Esophagus muscularis mucosa (tissue), 3 donors: ENCODE results near the gene PDK3.

Source experiments
- CTCF ChIP-seq, 3 experiments: fragments of 200-600 bp in 2 of 3; fragments of 450-650 bp in 1 of 3; sonication (generic) in 2 of 3; IDR thresholded peaks; one replicate each; pipeline ENCODE4 v1.5.1; 2017 to 2019; ENCODE audit warnings: antibody characterized with exemption in 3 of 3, mild to moderate bottlenecking in 2 of 3, moderate library complexity in 1 of 3
- POLR2A ChIP-seq: fragments of 450-650 bp; IDR thresholded peaks from one replicate; pipeline ENCODE4 v1.6.1; 2017; ENCODE audit warnings: antibody characterized with exemption, moderate library complexity, mild to moderate bottlenecking, low read depth
- POLR2AphosphoS5 ChIP-seq, 2 donors: sonication (generic); formaldehyde crosslinking; IDR thresholded peaks; one replicate each; pipeline ENCODE4 v1.6.1; 2017; ENCODE audit warnings: antibody characterized with exemption in 2 of 2

DNA sequence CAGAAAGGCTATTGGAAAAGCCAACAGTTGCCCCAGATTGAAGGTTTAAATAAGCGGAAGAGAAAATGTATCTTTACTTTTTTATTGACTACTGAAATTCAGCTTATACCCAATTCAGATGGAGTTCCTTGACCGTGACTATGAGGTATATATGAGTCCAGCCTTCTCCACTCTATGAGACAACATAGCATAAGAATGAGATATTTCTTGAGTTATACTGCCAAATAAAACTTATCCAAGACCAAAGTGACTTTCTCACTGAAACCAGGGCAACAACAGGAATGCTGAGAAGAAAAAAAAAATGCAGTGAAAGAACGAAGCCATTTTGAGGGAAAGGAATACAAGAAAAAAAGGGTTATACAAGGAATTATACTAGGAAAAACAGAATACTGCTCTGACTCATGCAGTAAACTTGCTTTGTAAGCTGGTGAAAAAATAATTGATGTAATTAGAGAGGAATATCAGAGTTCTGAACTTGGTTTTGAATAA lies 16.3 kb upstream of the PDK3 start:
- no peak for TF ChIP-seq CTCF (IDR thresholded peaks at IDR 0.05)
- TF ChIP-seq POLR2A, result no peak
- no peak for TF ChIP-seq POLR2AphosphoS5 (IDR thresholded peaks at IDR 0.05)
